ENCODE data around the gene YPEL4. TPM values are rescaled to one million over a fixed set of nuclear protein-coding genes. Genes with fewer than 3 reads are reported as not detected.

Gene YPEL4
- total RNA-seq, 1 donor = 1.3 TPM

DNA sequence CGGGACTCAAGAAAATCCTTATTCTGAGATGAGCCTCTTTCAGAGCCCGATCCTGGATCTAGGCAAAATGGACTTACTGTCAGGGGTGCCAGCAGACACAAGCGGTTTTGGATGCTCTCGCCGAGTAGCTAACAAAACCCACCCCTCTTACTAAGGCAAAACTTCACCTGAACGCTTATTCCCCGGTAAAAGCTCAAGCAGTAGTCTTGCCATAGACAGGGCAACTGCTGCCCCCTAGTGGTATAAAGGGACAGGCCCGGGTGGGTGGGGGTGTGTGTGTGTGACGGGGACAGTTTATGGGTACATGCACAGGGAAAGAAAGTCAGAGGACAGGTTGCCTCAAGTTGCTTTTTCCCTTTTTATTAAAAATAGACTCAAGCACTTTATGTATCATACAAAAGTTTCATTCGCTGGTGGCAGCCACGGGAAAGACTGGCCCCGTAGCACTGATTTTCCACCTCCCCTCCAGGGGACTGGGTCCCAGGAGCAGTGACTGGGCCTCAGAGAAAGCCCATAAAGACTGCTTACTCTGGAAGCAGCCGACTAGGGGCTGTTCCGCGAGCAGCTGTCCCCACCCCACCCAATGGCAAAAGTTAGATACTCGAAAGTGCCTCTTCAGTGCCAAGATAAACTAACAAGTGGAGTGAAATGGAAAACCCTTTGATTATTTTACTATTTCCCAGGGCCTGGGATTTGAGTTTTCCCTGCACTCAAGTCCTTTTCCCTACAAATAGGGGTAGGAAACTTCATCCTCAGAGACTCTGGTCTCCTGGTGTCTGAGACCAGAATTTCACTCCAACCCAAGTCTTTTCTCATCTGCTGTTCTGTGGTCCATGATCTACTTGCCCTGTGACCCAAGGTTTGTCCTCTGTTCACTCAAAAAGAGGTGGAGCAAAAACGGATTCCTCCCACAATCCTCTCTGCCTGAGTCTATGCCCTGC is 4.7 kb downstream of the YPEL4 start:
- Histone ChIP-seq H3K27me3 (ENCODE audit: insufficient read depth, low read length) (peaks cover 50% of the 10 kb centered on the region), H3K9me3 (ENCODE audit: low read depth, low read length) (no peaks in the 10 kb centered on the region), H3K4me3 (ENCODE audit: low read length) (no peak overlapping the region), H3K4me1 (ENCODE audit: insufficient read depth, low read length) (peaks cover 32% of the 10 kb centered on the region)

GRCh38 chr11:57643802-57644201 is 5.9 kb downstream of the YPEL4 start:
- Histone ChIP-seq H3K27me3 (ENCODE audit: insufficient read depth, low read length) (peaks cover 45% of the 10 kb centered on the region), H3K4me1 (ENCODE audit: insufficient read depth, low read length) (peaks cover 32% of the 10 kb centered on the region)

GRCh38 chr11:57641011-57641807 is 8.5 kb downstream of the YPEL4 start:
- Histone ChIP-seq H3K4me1 (ENCODE audit: insufficient read depth, low read length) (peaks cover 27% of the 10 kb centered on the region), H3K9me3 (ENCODE audit: low read depth, low read length) (no peaks in the 10 kb centered on the region), H3K4me3 (ENCODE audit: low read length) (no peak overlapping the region), H3K27me3 (ENCODE audit: insufficient read depth, low read length) (peaks cover 29% of the 10 kb centered on the region)

More at GRCh38 chr11:57643802-57644201, 5.9 kb downstream of the YPEL4 start:
- no peak overlapping the region for H3K4me3 ChIP-seq (ENCODE audit: low read length)
- no peaks in the 10 kb centered on the region for H3K9me3 ChIP-seq (ENCODE audit: low read depth, low read length)

- no peaks in the 10 kb centered on the region for H3K9me3 ChIP-seq (ENCODE audit: low read depth, low read length)
These were observed 9.5 kb downstream of the YPEL4 start for GRCh38 chr11:57640068-57640800.

GRCh38 chr11:57639321-57640067 is 10.2 kb downstream of the YPEL4 start:
- H3K9me3 ChIP-seq (ENCODE audit: low read depth, low read length) = no peaks in the 10 kb centered on the region
- H3K4me1 ChIP-seq (ENCODE audit: insufficient read depth, low read length) = peaks cover 24% of the 10 kb centered on the region
- peaks cover 16% of the 10 kb centered on the region for H3K27me3 ChIP-seq (ENCODE audit: insufficient read depth, low read length)
- no peak overlapping the region for H3K4me3 ChIP-seq (ENCODE audit: low read length)

More at GRCh38 chr11:57640068-57640800, 9.5 kb downstream of the YPEL4 start:
- H3K27me3 ChIP-seq (ENCODE audit: insufficient read depth, low read length) = peaks cover 20% of the 10 kb centered on the region
- H3K4me3 ChIP-seq (ENCODE audit: low read length) = no peak overlapping the region
- peaks cover 24% of the 10 kb centered on the region for H3K4me1 ChIP-seq (ENCODE audit: insufficient read depth, low read length)

GRCh38 chr11:57638811-57639320 is 10.8 kb downstream of the YPEL4 start:
- H3K27me3 ChIP-seq (ENCODE audit: insufficient read depth, low read length) = peaks cover 18% of the 10 kb centered on the region
- peak overlapping the region; percentile 41 for H3K4me3 ChIP-seq (ENCODE audit: low read length)
- H3K9me3 ChIP-seq (ENCODE audit: low read depth, low read length) = no peaks in the 10 kb centered on the region
- peaks cover 24% of the 10 kb centered on the region for H3K4me1 ChIP-seq (ENCODE audit: insufficient read depth, low read length)

DNA sequence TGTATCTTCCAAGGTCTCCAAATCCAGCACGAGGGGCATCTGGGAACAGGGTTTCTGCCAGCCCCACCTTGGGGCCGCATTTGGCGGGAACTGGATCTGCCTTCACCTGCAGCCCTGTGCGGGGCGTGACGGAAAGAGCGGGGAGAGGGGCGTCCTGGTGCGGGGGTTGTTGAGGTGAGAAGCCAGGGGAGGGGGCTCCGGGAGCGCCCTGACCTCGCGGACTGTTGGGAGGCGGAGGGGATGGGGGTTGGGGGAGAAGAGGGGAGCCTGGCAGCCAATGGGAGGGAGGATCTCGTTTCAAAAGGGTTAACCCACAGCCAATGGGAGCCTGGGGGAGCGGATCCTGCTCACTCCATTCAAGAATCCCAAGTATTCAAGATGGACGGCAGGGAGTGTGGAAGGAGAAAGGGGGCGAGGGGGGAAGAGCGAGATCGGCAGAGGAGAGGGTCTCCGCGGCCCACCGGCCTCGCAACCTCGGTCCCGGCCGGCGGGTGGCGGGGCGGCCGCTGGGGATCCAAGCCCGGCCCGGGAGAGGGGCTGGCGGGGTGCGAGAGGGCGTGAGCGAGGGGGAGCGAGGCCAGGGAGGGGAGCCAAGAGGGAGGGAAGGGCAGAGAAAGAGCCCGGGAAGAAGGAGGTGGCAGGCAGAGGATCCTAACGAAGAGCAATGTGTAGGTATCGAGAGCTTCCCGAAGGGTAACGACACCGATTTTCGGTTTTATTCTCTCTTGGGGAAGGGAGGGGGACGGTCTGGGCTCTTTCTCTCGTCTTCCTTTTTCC is 11.5 kb downstream of the YPEL4 start:
- Histone ChIP-seq H3K9me3 (ENCODE audit: low read depth, low read length) (no peaks in the 10 kb centered on the region), H3K27me3 (ENCODE audit: insufficient read depth, low read length) (peaks cover 17% of the 10 kb centered on the region), H3K4me3 (ENCODE audit: low read length) (peak overlapping the region; percentile 41), H3K4me1 (ENCODE audit: insufficient read depth, low read length) (peaks cover 24% of the 10 kb centered on the region)

- Histone ChIP-seq H3K4me3 (ENCODE audit: low read length) (no peak overlapping the region), H3K4me1 (ENCODE audit: insufficient read depth, low read length) (peaks cover 24% of the 10 kb centered on the region), H3K9me3 (ENCODE audit: low read depth, low read length) (no peaks in the 10 kb centered on the region), H3K27me3 (ENCODE audit: insufficient read depth, low read length) (peaks cover 17% of the 10 kb centered on the region)
These were observed 12.1 kb downstream of the YPEL4 start for GRCh38 chr11:57637626-57638004.

- Histone ChIP-seq H3K4me3 (ENCODE audit: low read length) (no peak overlapping the region), H3K9me3 (ENCODE audit: low read depth, low read length) (no peaks in the 10 kb centered on the region), H3K4me1 (ENCODE audit: insufficient read depth, low read length) (peaks cover 24% of the 10 kb centered on the region), H3K27me3 (ENCODE audit: insufficient read depth, low read length) (peaks cover 17% of the 10 kb centered on the region)
These were observed 14.5 kb downstream of the YPEL4 start for GRCh38 chr11:57635246-57635645.

- H3K27me3 ChIP-seq (ENCODE audit: insufficient read depth, low read length) = peaks cover 15% of the 10 kb centered on the region
These were observed 15.4 kb downstream of the YPEL4 start for GRCh38 chr11:57634311-57634710.

DNA sequence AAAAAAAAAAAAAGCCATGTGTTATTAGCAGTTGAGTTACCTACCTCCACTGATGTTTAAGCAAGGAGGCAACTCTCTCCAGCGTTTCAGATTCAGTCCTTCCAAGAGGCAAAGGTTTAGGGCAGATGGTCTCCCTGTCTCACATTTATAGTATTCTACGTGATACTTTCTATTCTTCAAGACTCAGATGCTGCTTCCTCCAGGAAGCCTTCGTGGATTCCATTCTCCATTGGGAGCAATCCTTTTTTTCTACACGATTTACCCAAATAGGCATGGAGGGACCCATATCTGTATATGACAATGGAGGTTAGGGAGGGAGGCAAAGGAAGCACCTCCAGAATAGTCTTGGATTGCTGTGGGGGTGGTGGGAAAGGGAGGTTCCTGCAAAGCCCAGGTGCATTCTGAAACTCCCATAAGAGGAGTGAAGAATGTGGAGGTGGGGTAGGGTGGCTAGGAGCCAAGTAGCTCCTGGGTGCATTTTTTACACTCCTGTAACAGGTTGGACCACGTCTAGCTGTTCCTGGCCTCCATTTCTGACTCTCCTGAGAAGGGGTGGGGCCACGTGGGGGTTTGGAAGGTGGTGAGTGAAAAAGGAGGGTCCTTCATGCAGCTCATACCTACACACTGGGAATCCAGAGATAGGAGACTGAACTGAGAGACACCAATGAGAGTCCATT is 16.2 kb downstream of the YPEL4 start:
- H3K9me3 ChIP-seq (ENCODE audit: low read depth, low read length) = no peaks in the 10 kb centered on the region
- peaks cover 15% of the 10 kb centered on the region for H3K27me3 ChIP-seq (ENCODE audit: insufficient read depth, low read length)
- H3K4me1 ChIP-seq (ENCODE audit: insufficient read depth, low read length) = peaks cover 11% of the 10 kb centered on the region
- H3K4me3 ChIP-seq (ENCODE audit: low read length) = no peak overlapping the region

More at GRCh38 chr11:57634311-57634710, 15.4 kb downstream of the YPEL4 start:
- Histone ChIP-seq H3K4me1 (ENCODE audit: insufficient read depth, low read length) (peaks cover 19% of the 10 kb centered on the region), H3K9me3 (ENCODE audit: low read depth, low read length) (no peaks in the 10 kb centered on the region), H3K4me3 (ENCODE audit: low read length) (no peak overlapping the region)

DNA sequence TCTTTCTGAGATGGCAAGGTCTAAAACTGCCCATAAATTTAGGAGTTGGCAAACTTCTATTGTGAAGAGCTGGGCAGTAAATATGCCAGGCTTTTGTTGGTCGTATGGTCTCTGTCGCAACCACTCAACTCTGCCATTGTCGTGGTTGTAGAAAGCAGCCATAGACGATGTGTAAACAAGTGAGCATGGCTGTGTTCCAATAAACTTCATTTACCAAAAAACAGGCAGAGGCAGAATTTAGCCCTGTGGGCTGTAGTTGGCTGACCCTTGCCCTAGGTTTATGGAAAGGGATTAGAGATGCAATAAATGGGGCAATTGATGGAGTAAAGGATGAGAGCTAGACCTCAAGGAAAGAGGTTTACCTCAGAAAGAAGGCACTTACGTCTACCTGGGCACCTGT is 17.6 kb downstream of the YPEL4 start:
- Histone ChIP-seq H3K4me3 (ENCODE audit: low read length) (no peak overlapping the region), H3K4me1 (ENCODE audit: insufficient read depth, low read length) (no peaks in the 10 kb centered on the region), H3K9me3 (ENCODE audit: low read depth, low read length) (no peaks in the 10 kb centered on the region)

GRCh38 chr11:57630171-57630570 is 19.5 kb downstream of the YPEL4 start:
- Histone ChIP-seq H3K4me3 (ENCODE audit: low read length) (no peak overlapping the region), H3K27me3 (ENCODE audit: insufficient read depth, low read length) (peaks cover 4% of the 10 kb centered on the region), H3K9me3 (ENCODE audit: low read depth, low read length) (no peaks in the 10 kb centered on the region), H3K4me1 (ENCODE audit: insufficient read depth, low read length) (no peaks in the 10 kb centered on the region)

More for the DNA sequence above, 17.6 kb downstream of the YPEL4 start:
- H3K27me3 ChIP-seq (ENCODE audit: insufficient read depth, low read length) = peaks cover 7% of the 10 kb centered on the region
